GM18508 (cell line): ENCODE data around the gene ASCL4.

Source experiments
- ATAC-seq: cut with Tn5 transposase; IDR thresholded peaks from one replicate; pipeline ENCODE4 v1.9.1; 2021; ENCODE audit warnings: moderate number of reproducible peaks; ENCODE audit not compliant: insufficient read depth, unreplicated experiment

ASCL4 gene

GRCh38 chr12:107776171-107776570 lies 1.7 kb downstream of the ASCL4 start:
- no peak for ATAC-seq

DNA sequence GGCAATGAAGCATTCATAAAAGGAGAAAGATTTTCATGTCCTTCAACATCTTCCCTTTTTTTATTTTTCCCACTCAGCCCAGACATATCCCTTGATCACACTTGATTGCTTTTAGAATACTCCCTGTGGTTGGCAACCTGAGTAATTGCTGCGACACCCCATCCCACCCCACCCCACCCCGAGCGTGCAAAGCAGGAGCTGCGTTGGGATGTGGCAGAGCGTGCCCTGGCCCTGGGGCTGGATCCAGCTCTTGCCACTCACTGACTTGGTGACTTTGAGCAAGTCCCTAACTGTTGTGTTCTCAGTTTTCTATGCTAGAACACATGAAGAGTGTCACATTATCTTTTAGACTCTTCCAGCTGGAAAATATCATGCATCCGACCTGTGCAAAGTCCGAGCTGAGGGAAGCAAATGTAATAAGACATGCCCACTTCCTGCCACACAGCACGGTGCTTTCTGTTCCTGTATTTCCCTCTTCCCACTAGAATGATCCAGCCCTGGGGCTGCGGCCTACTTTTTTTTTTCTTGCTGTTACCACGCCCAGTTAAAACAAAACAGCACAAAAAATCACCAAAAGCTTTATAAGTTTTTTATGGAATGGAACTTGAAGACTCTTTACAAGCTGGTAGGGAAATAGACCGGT lies 4.0 kb downstream of the ASCL4 start:
- no peak for ATAC-seq

DNA sequence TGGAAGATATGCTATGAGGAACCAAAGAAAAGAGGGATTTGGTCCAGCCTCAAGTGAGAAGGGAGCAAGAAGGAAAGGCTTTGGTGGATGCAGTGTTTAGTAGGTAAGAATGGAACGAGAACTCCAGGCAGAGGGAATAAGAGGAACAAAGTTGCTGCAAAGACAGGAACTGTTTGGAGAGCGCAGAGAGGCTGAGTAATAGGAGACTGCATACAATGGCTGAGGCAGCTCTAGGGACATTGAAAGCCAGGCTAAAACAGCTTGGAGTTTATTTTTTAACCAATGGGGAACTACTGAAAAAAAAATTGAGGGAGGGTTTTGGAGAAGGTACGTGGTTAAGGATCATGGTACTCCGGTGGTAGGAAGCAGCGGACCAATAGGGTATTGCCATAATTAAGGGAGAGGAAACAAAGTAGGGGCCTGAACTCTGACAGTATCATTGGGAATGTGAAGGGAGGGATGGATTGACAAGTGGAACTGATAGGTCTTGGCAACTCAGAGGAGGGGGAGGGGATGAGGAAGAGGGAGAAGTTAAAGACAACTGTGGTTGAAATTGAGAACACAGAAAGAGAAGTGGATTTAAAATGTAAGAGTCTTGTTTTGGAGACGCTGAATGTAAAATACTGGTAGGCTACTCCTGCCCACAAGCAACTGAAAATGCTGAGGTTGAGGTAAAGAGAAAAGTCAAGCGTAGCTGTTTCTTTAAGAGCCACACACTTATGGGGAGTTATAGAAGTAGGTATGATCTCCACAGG lies 4.8 kb downstream of the ASCL4 start:
- no peak for ATAC-seq

GRCh38 chr12:107780298-107780697 lies 5.8 kb downstream of the ASCL4 start:
- ATAC-seq: no peak

- no peak for ATAC-seq
Observed at GRCh38 chr12:107782067-107782466, 7.6 kb downstream of the ASCL4 start.

GRCh38 chr12:107783406-107784376 lies 9.2 kb downstream of the ASCL4 start:
- ATAC-seq: no peak

DNA sequence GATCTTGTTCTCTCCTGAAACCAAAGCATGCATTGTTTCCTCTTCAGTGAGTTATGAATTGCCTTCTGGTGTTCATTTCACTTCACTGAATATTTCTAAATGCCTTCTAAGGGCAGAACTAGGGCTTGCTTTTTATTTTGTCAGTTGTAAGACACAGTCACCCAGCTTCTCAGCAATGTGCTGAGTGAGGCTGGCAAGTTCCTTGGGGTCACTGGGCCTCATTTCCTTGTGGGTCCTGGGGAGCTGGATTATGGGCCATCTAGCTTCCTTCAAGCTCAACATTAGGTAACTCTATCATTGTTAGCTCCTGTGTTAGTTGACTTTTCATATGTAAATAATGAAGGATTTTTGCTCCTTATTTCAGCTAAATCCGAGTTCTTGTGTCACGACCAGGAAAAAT lies 13.8 kb downstream of the ASCL4 start:
- ATAC-seq: no peak

DNA sequence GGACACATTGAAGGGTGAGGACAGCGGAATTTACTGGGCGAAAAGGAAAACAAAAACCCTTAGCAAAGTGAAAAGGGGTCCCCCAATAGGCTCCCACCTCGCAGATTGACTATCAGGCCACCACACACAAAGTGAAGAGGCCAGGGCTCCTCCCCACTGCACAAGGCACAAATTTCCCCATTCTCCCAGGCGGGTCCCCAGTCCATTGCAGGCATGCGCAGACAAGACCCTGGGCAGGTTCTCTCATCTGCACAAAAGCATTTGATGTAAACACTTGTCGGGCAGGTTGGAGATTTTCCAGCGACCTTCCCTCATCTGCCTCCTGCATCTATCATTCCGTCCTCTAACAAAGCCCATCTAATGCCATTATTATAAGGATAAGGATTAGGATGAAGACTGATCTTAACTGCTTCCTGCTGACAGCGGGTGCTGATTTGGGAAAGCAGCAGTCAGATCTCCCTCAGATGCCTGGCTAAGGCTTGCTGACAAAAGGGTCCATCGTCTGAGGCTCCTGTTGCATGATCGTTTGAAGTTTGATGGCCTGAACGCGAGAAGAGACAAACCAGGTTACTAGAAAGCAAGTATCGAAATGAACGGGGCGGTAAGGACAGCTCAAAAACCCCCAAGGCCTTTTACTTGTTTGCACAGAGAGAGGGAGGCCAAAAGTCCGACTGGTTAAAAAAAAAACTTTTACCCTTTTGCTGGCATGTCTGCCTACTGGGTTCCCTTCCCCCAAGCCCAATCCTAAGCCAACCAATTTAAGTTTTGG lies 14.4 kb downstream of the ASCL4 start:
- ATAC-seq: no peak

DNA sequence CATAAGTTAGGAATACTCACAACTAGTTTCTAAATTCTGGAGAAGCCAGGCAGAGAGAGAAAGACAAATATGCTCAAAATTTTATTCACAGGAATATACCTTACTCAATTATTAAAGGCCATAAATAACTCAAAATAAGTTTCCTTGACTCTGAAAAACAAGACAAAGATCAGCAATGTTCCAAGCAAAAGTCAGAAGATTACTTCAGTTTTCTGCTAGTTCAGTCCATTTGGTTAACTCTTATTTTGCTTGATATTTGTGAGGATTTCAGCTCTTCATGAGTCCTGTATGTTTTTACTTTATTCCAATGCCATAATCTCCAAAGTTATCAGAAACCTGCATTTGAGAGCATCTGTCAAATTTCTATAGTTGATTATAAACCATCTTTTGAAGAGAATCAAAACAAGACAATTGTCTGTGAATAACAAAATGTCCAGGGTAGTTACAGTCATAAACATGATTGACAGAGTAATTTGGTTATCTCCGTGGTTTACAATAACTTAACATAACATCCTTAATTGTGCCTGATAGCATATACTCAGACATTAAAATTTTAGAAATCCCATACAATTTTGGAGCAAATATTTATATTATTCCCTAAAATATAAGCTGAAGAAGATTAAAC lies 17.1 kb downstream of the ASCL4 start:
- no peak for ATAC-seq

DNA sequence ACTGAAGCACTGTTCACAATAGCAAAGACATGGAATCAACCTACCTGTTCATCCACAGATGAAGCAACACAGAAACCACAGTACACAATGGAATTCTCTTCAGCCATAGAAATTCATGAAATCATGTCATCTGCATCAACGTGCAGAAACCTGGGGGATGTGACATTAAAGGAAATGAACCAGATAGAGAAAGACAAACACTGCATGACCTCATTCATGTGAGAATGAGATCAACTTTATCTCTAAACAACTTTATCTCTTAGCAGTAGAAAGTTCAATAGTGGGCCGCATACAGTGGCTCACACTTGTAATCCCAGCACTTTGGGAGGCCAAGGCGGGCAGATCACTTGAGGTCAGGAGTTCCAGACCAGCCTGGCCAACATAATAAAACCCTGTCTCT lies 19.9 kb downstream of the ASCL4 start:
- no peak for ATAC-seq

- ATAC-seq: no peak
Observed at GRCh38 chr12:107798580-107798979, 24.1 kb downstream of the ASCL4 start.

DNA sequence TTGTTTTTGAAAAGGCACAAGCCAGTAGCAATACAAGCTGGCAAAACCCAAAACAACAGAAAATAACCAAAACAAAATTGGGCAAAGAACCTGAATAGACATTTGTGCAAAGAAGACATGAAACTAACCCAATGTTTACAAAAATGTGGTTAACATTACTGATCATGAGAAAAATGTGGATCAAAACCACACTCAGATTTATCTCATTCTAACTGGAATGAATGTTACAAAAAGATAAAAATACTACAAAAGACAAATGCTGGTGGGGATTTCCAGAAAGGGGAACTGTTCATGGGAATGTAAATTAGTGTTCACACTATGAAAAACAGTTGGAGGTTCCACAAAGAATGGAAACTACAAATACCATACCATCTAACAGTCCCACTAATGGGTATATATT lies 26.6 kb downstream of the ASCL4 start:
- no peak for ATAC-seq

- no peak for ATAC-seq
Observed at GRCh38 chr12:107803092-107803491, 28.6 kb downstream of the ASCL4 start.

- no peak for ATAC-seq
Observed at GRCh38 chr12:107805488-107806180, 31.1 kb downstream of the ASCL4 start.

GRCh38 chr12:107807471-107808150 lies 33.1 kb downstream of the ASCL4 start:
- ATAC-seq: no peak

DNA sequence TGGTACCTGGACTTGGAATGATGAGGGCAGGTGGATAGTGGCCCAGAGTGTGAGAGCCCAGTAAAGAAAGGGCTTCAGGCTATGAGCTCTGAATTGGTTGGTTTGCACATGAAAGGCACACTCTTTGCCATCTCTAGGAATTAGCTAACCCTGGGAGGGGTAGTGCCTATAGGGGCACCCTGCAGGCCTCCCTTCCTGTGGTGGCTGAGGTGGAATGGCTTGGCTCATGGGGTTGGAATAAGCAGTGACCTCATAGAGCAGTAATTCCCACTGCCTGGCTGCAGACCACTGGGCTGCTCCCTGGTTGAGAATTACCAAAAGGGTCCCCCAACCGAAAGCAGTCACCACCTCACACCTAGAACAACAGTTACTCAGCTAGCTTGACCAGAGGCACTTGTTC lies 42.7 kb downstream of the ASCL4 start:
- no peak for ATAC-seq

DNA sequence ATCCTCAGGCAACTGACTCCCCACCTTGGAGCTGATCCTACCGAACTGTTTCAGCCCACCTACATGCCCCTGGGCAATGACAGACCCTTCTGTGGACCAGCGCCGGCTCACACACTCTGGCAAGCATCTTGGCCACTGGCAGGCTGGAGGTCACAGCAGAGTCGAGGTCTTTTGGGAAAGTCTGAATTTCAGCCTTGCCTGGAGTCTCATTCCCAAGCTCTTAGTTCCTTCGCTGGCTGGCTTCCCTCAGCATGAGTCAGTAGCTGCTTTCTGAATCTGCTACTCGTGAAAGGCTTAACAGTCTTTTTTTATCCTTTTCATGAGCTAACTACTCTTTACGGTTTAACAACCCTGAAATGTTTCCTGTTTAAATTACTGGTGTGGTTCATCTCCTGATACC lies 44.5 kb downstream of the ASCL4 start:
- ATAC-seq: no peak

DNA sequence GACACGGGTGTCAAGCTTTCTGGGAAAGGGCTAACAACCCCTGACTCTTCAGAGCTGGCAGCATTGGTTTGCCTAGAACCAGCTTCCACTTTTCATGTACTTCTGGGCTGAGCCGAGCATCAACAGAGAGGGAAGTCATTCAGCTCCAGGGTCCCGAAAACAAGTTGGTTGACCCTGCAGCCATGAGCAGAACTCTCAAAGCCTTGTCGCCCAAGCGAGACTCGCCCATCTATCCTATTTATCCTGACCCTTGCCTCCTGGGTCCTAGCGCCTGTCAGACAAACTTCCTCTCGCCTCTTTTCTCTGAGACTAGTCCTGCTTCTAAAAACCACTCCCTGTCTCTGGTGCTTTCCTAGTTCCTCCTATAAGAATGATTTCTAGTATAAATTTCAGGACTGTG lies 47.9 kb downstream of the ASCL4 start:
- no peak for ATAC-seq
